Panc1 (cell line): Measurements from ENCODE around the gene B3GAT3.

Source experiments
- POLR2AphosphoS5 ChIP-seq: IDR thresholded peaks from 2 replicates; pipeline ENCODE4 v1.6.1; 2012; ENCODE audit warnings: mild to moderate bottlenecking, low read depth, low read length, moderate library complexity
- TF ChIP-seq, protein P1 (sequence below): fragments of 450-650 bp; IDR thresholded peaks from 2 replicates; pipeline ENCODE4 v1.5.1; 2017; ENCODE audit warnings: mild to moderate bottlenecking

DNA sequence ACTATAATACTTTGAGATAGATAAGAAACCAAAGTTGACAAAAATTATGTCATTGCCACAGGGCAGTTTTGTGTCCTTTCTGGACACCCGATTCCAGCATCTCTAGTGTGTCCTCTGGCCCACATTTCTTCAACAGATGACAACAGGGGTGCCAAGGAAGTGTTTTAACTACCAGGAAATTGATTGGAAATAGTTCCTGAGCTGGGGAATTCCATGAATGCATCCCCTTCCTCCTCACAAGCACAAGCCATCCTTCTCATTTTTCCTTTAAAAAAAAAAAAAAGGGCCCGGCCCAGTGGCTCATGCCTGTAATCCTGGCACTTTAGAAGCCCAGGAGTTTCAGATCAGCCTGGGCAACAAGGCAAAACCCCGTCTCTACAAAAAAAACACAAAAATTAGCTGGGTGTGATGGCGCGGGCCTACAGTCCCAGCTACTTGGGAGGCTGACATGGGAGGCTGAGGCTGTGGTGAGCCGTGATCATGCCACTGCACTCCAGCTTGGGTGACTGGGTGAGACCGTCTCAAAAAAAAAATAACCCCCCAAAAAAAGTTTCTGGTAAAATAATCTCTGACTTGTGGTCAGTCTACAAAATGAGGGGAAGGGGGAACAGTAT is 797 bp upstream of the B3GAT3 start:
- TF ChIP-seq, protein P1, sequence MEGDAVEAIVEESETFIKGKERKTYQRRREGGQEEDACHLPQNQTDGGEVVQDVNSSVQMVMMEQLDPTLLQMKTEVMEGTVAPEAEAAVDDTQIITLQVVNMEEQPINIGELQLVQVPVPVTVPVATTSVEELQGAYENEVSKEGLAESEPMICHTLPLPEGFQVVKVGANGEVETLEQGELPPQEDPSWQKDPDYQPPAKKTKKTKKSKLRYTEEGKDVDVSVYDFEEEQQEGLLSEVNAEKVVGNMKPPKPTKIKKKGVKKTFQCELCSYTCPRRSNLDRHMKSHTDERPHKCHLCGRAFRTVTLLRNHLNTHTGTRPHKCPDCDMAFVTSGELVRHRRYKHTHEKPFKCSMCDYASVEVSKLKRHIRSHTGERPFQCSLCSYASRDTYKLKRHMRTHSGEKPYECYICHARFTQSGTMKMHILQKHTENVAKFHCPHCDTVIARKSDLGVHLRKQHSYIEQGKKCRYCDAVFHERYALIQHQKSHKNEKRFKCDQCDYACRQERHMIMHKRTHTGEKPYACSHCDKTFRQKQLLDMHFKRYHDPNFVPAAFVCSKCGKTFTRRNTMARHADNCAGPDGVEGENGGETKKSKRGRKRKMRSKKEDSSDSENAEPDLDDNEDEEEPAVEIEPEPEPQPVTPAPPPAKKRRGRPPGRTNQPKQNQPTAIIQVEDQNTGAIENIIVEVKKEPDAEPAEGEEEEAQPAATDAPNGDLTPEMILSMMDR = no peak
- TF ChIP-seq POLR2AphosphoS5 = no peak
